Endodermal cell (in vitro differentiated cells): ENCODE measurements around the gene SPTB. TPM values are rescaled to one million over a fixed set of nuclear protein-coding genes. Genes with fewer than 3 reads are reported as not detected.

Source experiments
- DNase-seq: peaks from one replicate; pipeline ENCODE4 v3.0.0-alpha.2; 2017
- H3K27ac ChIP-seq: 2 replicates; pipeline ENCODE4 v1.5.1; 2013; ENCODE audit warnings: mild to moderate bottlenecking, low read depth, low read length, moderate library complexity
- H3K27me3 ChIP-seq: 2 replicates; pipeline ENCODE4 v1.6.1; 2013; ENCODE audit warnings: mild to moderate bottlenecking, low read length, moderate library complexity; ENCODE audit not compliant: insufficient read depth, control insufficient read depth, poor library complexity, severe bottlenecking
- H3K36me3 ChIP-seq: 2 replicates; pipeline ENCODE4 v1.7.0; 2013; ENCODE audit warnings: mild to moderate bottlenecking, low read length, moderate library complexity; ENCODE audit not compliant: control insufficient read depth, insufficient read depth
- H3K4me1 ChIP-seq: one replicate; pipeline ENCODE4 v1.7.0; 2013; ENCODE audit warnings: low read length; ENCODE audit not compliant: control insufficient read depth, insufficient read depth
- H3K4me3 ChIP-seq: 2 replicates; pipeline ENCODE4 v1.5.1; 2013; ENCODE audit warnings: mild to moderate bottlenecking, low read length, moderate library complexity
- H3K9ac ChIP-seq: 2 replicates; pipeline ENCODE4 v1.6.1; 2013; ENCODE audit warnings: mild to moderate bottlenecking, low read length, moderate library complexity; ENCODE audit not compliant: poor library complexity, severe bottlenecking; ENCODE audit errors: extremely low read depth
- H3K9me3 ChIP-seq: 2 replicates; pipeline ENCODE4 v1.6.1; 2013; ENCODE audit warnings: mild to moderate bottlenecking, low read length, moderate library complexity; ENCODE audit not compliant: control insufficient read depth
- H3K27ac Mint-ChIP-seq: 2 replicates; pipeline ENCODE4 v1.8.0; 2020; ENCODE audit warnings: mixed read lengths
- H3K27me3 Mint-ChIP-seq: 2 replicates; pipeline ENCODE4 v1.8.0; 2021; ENCODE audit warnings: mild to moderate bottlenecking, mixed read lengths; ENCODE audit not compliant: insufficient read depth
- H3K36me3 Mint-ChIP-seq: 2 replicates; pipeline ENCODE4 v1.8.0; 2020; ENCODE audit warnings: low read depth, mixed read lengths
- H3K4me1 Mint-ChIP-seq: 2 replicates; pipeline ENCODE4 v1.8.0; 2020; ENCODE audit warnings: mixed read lengths
- H3K4me3 Mint-ChIP-seq: 2 replicates; pipeline ENCODE4 v1.8.0; 2020; ENCODE audit warnings: mild to moderate bottlenecking, moderate library complexity, mixed read lengths
- H3K9me3 Mint-ChIP-seq: 2 replicates; pipeline ENCODE4 v1.8.0; 2020; ENCODE audit warnings: mild to moderate bottlenecking, mixed read lengths
- WGBS, 2 experiments: methylation state at CpG; one replicate each; pipeline versions ENCODE4 v1.1.5 to v1.1.7; 2013; ENCODE audit warnings: missing lambda C conversion rate in 2 of 2, mixed read lengths in 1 of 2; ENCODE audit not compliant: insufficient coverage in 1 of 2, insufficient read length in 1 of 2; 5-methylcytosine and 5-hydroxymethylcytosine counted together
- total RNA-seq, 2 donors: library from RNA; stranded (reverse); fragmentation: NEBNext Ultra II Directional in 1 of 2; extraction: Animal tissue kit (Norgen Biotek cat#: 25700) in 1 of 2; gene quantifications; 2 replicates in 1 of 2; 3 replicates in 1 of 2; pipeline ENCODE4 v1.2.1, GENCODE V29; 2021
- TF ChIP-seq, protein P1 (sequence below): fragments of 200-600 bp; sonication (generic); conservative IDR thresholded peaks from 2 replicates; pipeline ENCODE4 v1.5.0; 2021; ENCODE audit warnings: antibody characterized with exemption, mild to moderate bottlenecking

Gene SPTB
- total RNA-seq, 2 donors from 2014 or later: 0.77 to 1.4 TPM

DNA sequence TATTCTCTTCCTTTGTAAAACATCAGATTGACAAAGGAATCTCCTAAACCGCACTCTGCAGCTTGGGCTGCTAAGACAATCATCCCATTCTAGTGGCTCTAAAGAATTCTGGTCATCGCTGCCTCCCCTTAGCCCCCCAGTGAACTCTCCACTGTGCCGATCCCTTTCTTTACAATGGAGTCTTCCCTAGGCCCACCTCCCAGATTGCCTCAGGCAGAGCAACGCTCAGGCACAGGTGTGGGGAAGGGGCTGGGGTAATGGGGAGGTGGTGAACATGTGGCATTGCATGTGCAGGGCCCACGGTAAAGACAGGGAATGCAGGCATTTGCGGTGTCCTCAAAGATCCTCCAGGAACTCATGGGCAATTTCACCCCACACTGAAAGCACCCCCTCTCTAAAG is 89.2 kb downstream of the SPTB start:
- Histone ChIP-seq H3K9ac (no peak overlapping the region), H3K27me3 (no peaks in the 10 kb centered on the region), H3K36me3 (no peaks in the 10 kb centered on the region), H3K4me1 (no peaks in the 10 kb centered on the region), H3K27ac (no peak overlapping the region), H3K9me3 (no peaks in the 10 kb centered on the region), H3K4me3 (no peak overlapping the region)
- Mint-ChIP-seq H3K27ac (no peak overlapping the region), H3K36me3 (no peaks in the 10 kb centered on the region), H3K4me3 (no peak overlapping the region), H3K9me3 (no peaks in the 10 kb centered on the region), H3K27me3 (peaks cover 2% of the 10 kb centered on the region), H3K4me1 (no peaks in the 10 kb centered on the region)
- WGBS, 2 experiments: 76 to 81% methylated on average over 3 to 6 of the region's 6 CpGs
- DNase-seq: no peak
- TF ChIP-seq, protein P1, sequence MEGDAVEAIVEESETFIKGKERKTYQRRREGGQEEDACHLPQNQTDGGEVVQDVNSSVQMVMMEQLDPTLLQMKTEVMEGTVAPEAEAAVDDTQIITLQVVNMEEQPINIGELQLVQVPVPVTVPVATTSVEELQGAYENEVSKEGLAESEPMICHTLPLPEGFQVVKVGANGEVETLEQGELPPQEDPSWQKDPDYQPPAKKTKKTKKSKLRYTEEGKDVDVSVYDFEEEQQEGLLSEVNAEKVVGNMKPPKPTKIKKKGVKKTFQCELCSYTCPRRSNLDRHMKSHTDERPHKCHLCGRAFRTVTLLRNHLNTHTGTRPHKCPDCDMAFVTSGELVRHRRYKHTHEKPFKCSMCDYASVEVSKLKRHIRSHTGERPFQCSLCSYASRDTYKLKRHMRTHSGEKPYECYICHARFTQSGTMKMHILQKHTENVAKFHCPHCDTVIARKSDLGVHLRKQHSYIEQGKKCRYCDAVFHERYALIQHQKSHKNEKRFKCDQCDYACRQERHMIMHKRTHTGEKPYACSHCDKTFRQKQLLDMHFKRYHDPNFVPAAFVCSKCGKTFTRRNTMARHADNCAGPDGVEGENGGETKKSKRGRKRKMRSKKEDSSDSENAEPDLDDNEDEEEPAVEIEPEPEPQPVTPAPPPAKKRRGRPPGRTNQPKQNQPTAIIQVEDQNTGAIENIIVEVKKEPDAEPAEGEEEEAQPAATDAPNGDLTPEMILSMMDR: no peak

DNA sequence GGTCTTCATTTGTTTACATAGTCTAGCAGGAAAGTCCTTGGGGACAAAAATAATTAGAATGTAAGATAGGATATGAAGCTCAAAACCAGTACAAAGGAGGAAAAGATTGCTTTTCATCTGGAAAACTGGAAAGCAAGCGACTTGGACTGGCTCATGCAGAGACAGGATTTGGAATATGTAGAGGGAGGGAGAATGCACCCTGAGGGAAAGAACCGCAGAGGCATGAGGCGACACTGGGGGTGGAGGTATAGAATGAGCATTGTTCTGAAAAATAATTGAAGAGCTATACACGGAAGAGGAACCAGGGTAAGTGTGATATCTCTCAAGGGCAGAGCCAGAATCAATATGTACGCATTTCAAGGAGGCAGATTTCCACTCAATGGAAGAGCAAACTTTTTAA is 90.0 kb downstream of the SPTB start:
- Histone ChIP-seq H3K4me3 (no peak overlapping the region), H3K27me3 (no peaks in the 10 kb centered on the region), H3K27ac (no peak overlapping the region), H3K4me1 (no peaks in the 10 kb centered on the region), H3K36me3 (no peaks in the 10 kb centered on the region), H3K9me3 (no peaks in the 10 kb centered on the region), H3K9ac (no peak overlapping the region)
- Mint-ChIP-seq H3K4me3 (no peak overlapping the region), H3K4me1 (no peaks in the 10 kb centered on the region), H3K27me3 (peaks cover 2% of the 10 kb centered on the region), H3K9me3 (no peaks in the 10 kb centered on the region), H3K36me3 (no peaks in the 10 kb centered on the region), H3K27ac (no peak overlapping the region)
- 87 to 88% methylated on average over 4 to 5 of the region's 5 CpGs for WGBS, 2 experiments
- no peak for DNase-seq
- TF ChIP-seq, protein P1: no peak

DNA sequence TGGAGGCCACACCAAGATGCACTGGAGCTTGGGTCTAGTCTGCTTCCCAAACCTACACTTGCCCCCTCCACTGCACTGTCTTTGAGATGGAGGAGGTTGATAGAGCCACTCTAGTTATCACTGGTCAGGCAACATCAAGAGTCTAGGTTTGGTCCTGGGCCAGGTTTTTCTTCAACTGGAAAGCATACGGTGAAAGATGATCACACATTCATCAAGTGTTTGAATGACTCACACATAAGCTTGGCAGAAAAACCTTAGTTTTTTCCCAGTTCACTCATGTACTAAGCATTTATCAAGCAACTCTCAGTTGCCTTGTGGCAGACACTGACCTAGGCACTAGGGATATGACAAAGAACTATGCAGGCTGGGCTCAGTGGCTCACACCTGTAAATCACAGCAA is 91.0 kb downstream of the SPTB start:
- Mint-ChIP-seq H3K4me3 (no peak overlapping the region), H3K27ac (no peak overlapping the region), H3K27me3 (no peaks in the 10 kb centered on the region), H3K9me3 (no peaks in the 10 kb centered on the region), H3K4me1 (no peaks in the 10 kb centered on the region), H3K36me3 (no peaks in the 10 kb centered on the region)
- whole genome bisulfite sequencing, 2 experiments: 96 to 100% methylated on average over 1 of the region's 1 CpG
- Histone ChIP-seq H3K9ac (no peak overlapping the region), H3K27me3 (no peaks in the 10 kb centered on the region), H3K9me3 (no peaks in the 10 kb centered on the region), H3K27ac (no peak overlapping the region), H3K4me1 (no peaks in the 10 kb centered on the region), H3K36me3 (no peaks in the 10 kb centered on the region), H3K4me3 (no peak overlapping the region)
- DNase-seq: no peak
- TF ChIP-seq, protein P1: no peak
